HK-2 (cell line): Measurements from ENCODE around the gene RUFY1.
"Not testable (repeated sequence)": the region's sequence is repeated elsewhere in the genome, so short reads cannot be mapped to it uniquely, and the experiment has no call there.

ENCODE experiments used
- DNase-seq: peaks from one replicate; pipeline ENCODE4 v3.0.0-alpha.2; 2018; ENCODE audit not compliant: unreplicated experiment

Gene RUFY1

GRCh38 chr5:179621551-179622214 lies 71.3 kb downstream of the RUFY1 start:
- DNase-seq = no peak

GRCh38 chr5:179623003-179623905 lies 72.9 kb downstream of the RUFY1 start, which contains the start of gene HNRNPH1:
Gene HNRNPH1, minus strand, starts transcription at chr5:179623671. Its CDS starts 538 bp downstream, at chr5:179623133.
- DNase-seq = peak; percentile 95

- DNase-seq = peak; percentile 63
Observed at GRCh38 chr5:179623906-179624741, 73.8 kb downstream of the RUFY1 start.

- no peak for DNase-seq
Observed at GRCh38 chr5:179624841-179625271, 74.5 kb downstream of the RUFY1 start.

- not testable (repeated sequence) for DNase-seq
Observed at GRCh38 chr5:179633501-179634369, 83.4 kb downstream of the RUFY1 start.

- not testable (repeated sequence) for DNase-seq
Observed at GRCh38 chr5:179634370-179635172, 84.2 kb downstream of the RUFY1 start.

- not testable (repeated sequence) for DNase-seq
Observed at GRCh38 chr5:179639296-179639695, 88.9 kb downstream of the RUFY1 start.

- DNase-seq = not testable (repeated sequence)
Observed at GRCh38 chr5:179641745-179642144, 91.4 kb downstream of the RUFY1 start.

GRCh38 chr5:179642626-179643025 lies 92.3 kb downstream of the RUFY1 start:
- DNase-seq = not testable (repeated sequence)

GRCh38 chr5:179643141-179643920 lies 93.0 kb downstream of the RUFY1 start:
- DNase-seq = not testable (repeated sequence)

- DNase-seq = not testable (repeated sequence)
Observed at GRCh38 chr5:179644766-179645165, 94.4 kb downstream of the RUFY1 start.

GRCh38 chr5:179648410-179648809 lies 98.1 kb downstream of the RUFY1 start:
- no peak for DNase-seq

- not testable (repeated sequence) for DNase-seq
Observed at GRCh38 chr5:179649166-179649703, 98.9 kb downstream of the RUFY1 start.

GRCh38 chr5:179650245-179650644 lies 99.9 kb downstream of the RUFY1 start:
- DNase-seq = not testable (repeated sequence)

- DNase-seq = not testable (repeated sequence)
Observed at GRCh38 chr5:179653135-179653534, 102.8 kb downstream of the RUFY1 start.

GRCh38 chr5:179657302-179658178 lies 107.2 kb downstream of the RUFY1 start:
- not testable (repeated sequence) for DNase-seq

GRCh38 chr5:179658179-179658856 lies 108.0 kb downstream of the RUFY1 start:
- not testable (repeated sequence) for DNase-seq
